ENCODE data around the gene SUSD2.

Gene SUSD2

DNA sequence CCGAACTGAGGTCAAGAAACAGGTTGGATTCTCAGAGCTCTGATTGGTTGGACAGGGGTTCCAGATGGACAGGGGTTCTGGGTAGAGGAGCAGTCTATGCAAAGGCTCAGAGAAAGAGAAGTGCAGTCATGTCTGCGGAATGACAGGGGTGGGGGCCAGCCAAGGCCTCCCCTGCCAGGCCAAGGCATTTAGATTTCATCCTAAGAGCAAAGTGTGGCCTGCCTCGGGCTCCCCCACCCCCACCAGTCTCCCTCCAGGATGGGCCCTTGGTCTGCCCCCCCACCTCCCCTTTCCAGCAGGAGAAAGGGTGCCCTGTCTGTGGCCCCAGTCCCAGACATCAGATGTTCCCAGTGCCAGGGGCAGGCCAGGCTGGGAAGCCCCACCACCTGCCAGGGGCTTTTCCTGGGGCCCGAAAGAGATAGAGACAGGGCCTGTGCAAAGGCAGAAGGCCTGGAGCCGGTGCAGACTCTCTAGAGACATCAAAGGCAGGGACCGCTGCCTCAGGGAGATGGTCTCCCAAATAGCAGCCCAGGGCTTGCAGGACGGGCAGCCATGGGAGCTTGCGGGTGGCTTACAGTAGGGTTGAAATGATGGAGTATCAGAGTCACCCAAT, 9.4 kb downstream of the SUSD2 start:
- Histone ChIP-seq H3K79me2 (ENCODE audit: control insufficient read depth, low read length) (no peaks in the 10 kb centered on the region), H3F3A (ENCODE audit: control insufficient read depth, insufficient read depth) (no peaks in the 10 kb centered on the region), H3K9me3 (ENCODE audit: control insufficient read depth, insufficient read depth, low read length) (no peaks in the 10 kb centered on the region), H3K27ac (ENCODE audit: low read depth, low read length) (no peak overlapping the region), H3K4me1 (ENCODE audit: control insufficient read depth, low read length) (no peaks in the 10 kb centered on the region), H3K9me2 (replicated peaks; ENCODE audit: control insufficient read depth, low read length) (no peaks in the 10 kb centered on the region), H3K27me3 (ENCODE audit: control insufficient read depth, low read length) (no peaks in the 10 kb centered on the region), H3K4me2 (ENCODE audit: low read length) (no peak overlapping the region), H3K4me3 (ENCODE audit: low read length) (no peak overlapping the region), H4K20me1 (ENCODE audit: control insufficient read depth, insufficient read depth, low read depth, low read length) (no peaks in the 10 kb centered on the region), H3K36me3 (ENCODE audit: control insufficient read depth, low read length) (no peaks in the 10 kb centered on the region)
- TF ChIP-seq, protein P1, sequence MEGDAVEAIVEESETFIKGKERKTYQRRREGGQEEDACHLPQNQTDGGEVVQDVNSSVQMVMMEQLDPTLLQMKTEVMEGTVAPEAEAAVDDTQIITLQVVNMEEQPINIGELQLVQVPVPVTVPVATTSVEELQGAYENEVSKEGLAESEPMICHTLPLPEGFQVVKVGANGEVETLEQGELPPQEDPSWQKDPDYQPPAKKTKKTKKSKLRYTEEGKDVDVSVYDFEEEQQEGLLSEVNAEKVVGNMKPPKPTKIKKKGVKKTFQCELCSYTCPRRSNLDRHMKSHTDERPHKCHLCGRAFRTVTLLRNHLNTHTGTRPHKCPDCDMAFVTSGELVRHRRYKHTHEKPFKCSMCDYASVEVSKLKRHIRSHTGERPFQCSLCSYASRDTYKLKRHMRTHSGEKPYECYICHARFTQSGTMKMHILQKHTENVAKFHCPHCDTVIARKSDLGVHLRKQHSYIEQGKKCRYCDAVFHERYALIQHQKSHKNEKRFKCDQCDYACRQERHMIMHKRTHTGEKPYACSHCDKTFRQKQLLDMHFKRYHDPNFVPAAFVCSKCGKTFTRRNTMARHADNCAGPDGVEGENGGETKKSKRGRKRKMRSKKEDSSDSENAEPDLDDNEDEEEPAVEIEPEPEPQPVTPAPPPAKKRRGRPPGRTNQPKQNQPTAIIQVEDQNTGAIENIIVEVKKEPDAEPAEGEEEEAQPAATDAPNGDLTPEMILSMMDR (IDR thresholded peaks at IDR 0.05; ENCODE audit: low read depth, low read length, poor library complexity, severe bottlenecking) = no peak
- no peak for TF ChIP-seq EZH2phosphoT487 (IDR thresholded peaks at IDR 0.05; ENCODE audit: borderline replicate concordance, low read length)

DNA sequence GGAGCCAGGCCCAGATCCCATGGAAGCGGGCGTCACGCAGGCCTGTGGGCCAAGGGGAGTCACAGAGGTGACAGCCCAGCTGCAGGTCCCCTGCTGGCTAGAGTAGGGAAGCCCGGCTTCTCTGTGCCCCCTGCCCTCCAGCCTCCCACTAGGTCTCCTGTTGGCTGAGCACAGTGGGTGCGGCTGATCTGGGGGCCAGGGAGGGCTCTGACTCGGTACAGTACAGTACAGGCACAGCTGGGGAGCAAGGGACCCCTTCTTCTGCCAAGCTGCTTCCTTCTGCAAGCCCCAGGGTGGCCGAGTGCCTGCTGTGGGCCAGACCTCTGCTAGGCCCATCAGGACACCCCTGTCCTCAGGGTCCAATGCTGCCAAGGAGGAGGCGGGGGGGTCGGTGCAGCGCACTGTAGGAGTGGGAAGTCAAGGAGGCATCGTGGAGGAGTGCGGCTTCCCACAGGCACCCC, 10.1 kb downstream of the SUSD2 start:
- H3F3A ChIP-seq (ENCODE audit: control insufficient read depth, insufficient read depth) = no peaks in the 10 kb centered on the region
- no peaks in the 10 kb centered on the region for H3K27me3 ChIP-seq (ENCODE audit: control insufficient read depth, low read length)
- H3K4me2 ChIP-seq (ENCODE audit: low read length) = no peak overlapping the region
- H3K27ac ChIP-seq (ENCODE audit: low read depth, low read length) = no peak overlapping the region
- no peaks in the 10 kb centered on the region for H4K20me1 ChIP-seq (ENCODE audit: control insufficient read depth, insufficient read depth, low read depth, low read length)
- H3K9me2 ChIP-seq (replicated peaks; ENCODE audit: control insufficient read depth, low read length) = no peaks in the 10 kb centered on the region
- no peak for TF ChIP-seq EZH2phosphoT487 (IDR thresholded peaks at IDR 0.05; ENCODE audit: borderline replicate concordance, low read length)
- TF ChIP-seq, protein P1 (IDR thresholded peaks at IDR 0.05; ENCODE audit: low read depth, low read length, poor library complexity, severe bottlenecking) = no peak
- no peak overlapping the region for H3K4me3 ChIP-seq (ENCODE audit: low read length)
- no peaks in the 10 kb centered on the region for H3K79me2 ChIP-seq (ENCODE audit: control insufficient read depth, low read length)
- no peaks in the 10 kb centered on the region for H3K9me3 ChIP-seq (ENCODE audit: control insufficient read depth, insufficient read depth, low read length)
- H3K4me1 ChIP-seq (ENCODE audit: control insufficient read depth, low read length) = no peaks in the 10 kb centered on the region
- no peaks in the 10 kb centered on the region for H3K36me3 ChIP-seq (ENCODE audit: control insufficient read depth, low read length)

DNA sequence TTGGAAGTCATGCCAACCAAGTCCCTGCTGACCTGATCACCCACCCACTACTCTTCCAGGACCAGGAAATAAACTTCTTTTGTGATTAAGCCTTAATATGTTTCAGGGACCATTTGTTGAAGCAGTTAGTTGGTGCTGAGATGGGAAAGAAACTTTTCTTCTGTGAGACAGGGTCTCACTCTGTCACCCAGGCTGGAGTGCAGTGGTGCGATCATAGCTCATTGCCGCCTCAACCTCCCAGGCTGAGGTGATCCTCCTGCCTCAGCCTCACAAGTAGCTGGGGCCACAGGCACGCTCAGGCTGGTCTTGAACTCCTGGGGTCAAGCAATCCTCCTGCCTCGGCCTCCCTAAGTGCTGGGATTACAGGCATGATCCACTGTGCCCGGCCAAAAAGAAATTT, 10.6 kb downstream of the SUSD2 start:
- TF ChIP-seq, protein P1 (IDR thresholded peaks at IDR 0.05; ENCODE audit: low read depth, low read length, poor library complexity, severe bottlenecking) = no peak
- TF ChIP-seq EZH2phosphoT487 (IDR thresholded peaks at IDR 0.05; ENCODE audit: borderline replicate concordance, low read length) = no peak
- Histone ChIP-seq H4K20me1 (ENCODE audit: control insufficient read depth, insufficient read depth, low read depth, low read length) (no peaks in the 10 kb centered on the region), H3K27me3 (ENCODE audit: control insufficient read depth, low read length) (no peaks in the 10 kb centered on the region)

More for the DNA sequence above, 10.6 kb downstream of the SUSD2 start:
- Histone ChIP-seq H3K9me3 (ENCODE audit: control insufficient read depth, insufficient read depth, low read length) (no peaks in the 10 kb centered on the region), H3F3A (ENCODE audit: control insufficient read depth, insufficient read depth) (no peaks in the 10 kb centered on the region), H3K36me3 (ENCODE audit: control insufficient read depth, low read length) (no peaks in the 10 kb centered on the region), H3K4me1 (ENCODE audit: control insufficient read depth, low read length) (no peaks in the 10 kb centered on the region), H3K27ac (ENCODE audit: low read depth, low read length) (no peak overlapping the region), H3K4me2 (ENCODE audit: low read length) (no peak overlapping the region), H3K4me3 (ENCODE audit: low read length) (no peak overlapping the region), H3K9me2 (replicated peaks; ENCODE audit: control insufficient read depth, low read length) (no peaks in the 10 kb centered on the region), H3K79me2 (ENCODE audit: control insufficient read depth, low read length) (no peaks in the 10 kb centered on the region)
